PC-3 (cell line): ENCODE data around the gene APOO. TPM values are rescaled to one million over a fixed set of nuclear protein-coding genes. Genes with fewer than 3 reads are reported as not detected.

Experiments
- ATAC-seq: fragments of 200-7000 bp; cut with Tn5 transposase; 2 replicates; pipeline ENCODE4 v1.9.1; 2020; ENCODE audit warnings: mild to moderate bottlenecking, moderate library complexity
- BruUV-seq: library from RNA; stranded (reverse); fragments of 400-500 nt; replicated peaks from 2 replicates; lab custom pipeline; 2021; lab: Mats Ljungman, UMichigan
- CTCF ChIA-PET: fragments of 300-600 bp; sonication (Branson Sonifier 250); formaldehyde crosslinking; loops from one replicate; lab custom pipeline; 2022; ENCODE audit warnings: antibody characterized with exemption; lab: Charles Lee
- POLR2A ChIA-PET: fragments of 300-600 bp; sonication (Branson Sonifier 250); formaldehyde crosslinking; loops from one replicate; lab custom pipeline; 2022; ENCODE audit warnings: antibody characterized with exemption; ENCODE audit not compliant: unreplicated experiment; lab: Charles Lee
- DNase-seq: peaks from one replicate; pipeline ENCODE4 v3.0.0-alpha.2; 2015
- H2AFZ ChIP-seq: fragments of 300-600 bp; sonication (generic); 2 replicates; pipeline ENCODE4 v1.6.0; 2016; ENCODE audit warnings: antibody characterized with exemption, low read length
- H3F3A ChIP-seq: fragments of 300-600 bp; sonication (generic); one replicate; pipeline ENCODE4 v1.6.0; 2017; ENCODE audit warnings: antibody characterized with exemption, low read length, control low read depth, mild to moderate bottlenecking; ENCODE audit not compliant: unreplicated experiment
- H3K27ac ChIP-seq: fragments of 300-600 bp; sonication (generic); 2 replicates; pipeline ENCODE4 v1.5.1; 2016; ENCODE audit warnings: mild to moderate bottlenecking, low read length
- H3K27me3 ChIP-seq: fragments of 300-600 bp; sonication (generic); 2 replicates; pipeline ENCODE4 v1.6.1; 2016; ENCODE audit warnings: low read length, mixed read lengths
- H3K36me3 ChIP-seq: fragments of 300-600 bp; sonication (generic); 2 replicates; pipeline ENCODE4 v1.6.1; 2016; ENCODE audit warnings: low read depth, mixed run types, low read length, mixed read lengths
- H3K4me1 ChIP-seq: fragments of 300-600 bp; sonication (generic); 2 replicates; pipeline ENCODE4 v1.5.1; 2016; ENCODE audit warnings: low read length; ENCODE audit not compliant: insufficient read depth
- H3K4me2 ChIP-seq: fragments of 300-600 bp; sonication (generic); 2 replicates; pipeline ENCODE4 v1.6.0; 2016; ENCODE audit warnings: low read length
- H3K4me3 ChIP-seq: fragments of 300-600 bp; sonication (generic); 2 replicates; pipeline ENCODE4 v1.5.1; 2016; ENCODE audit warnings: mild to moderate bottlenecking, low read length, mixed read lengths
- H3K79me2 ChIP-seq: fragments of 300-600 bp; sonication (generic); 2 replicates; pipeline ENCODE4 v1.6.1; 2017; ENCODE audit warnings: low read length, mixed read lengths
- H3K9ac ChIP-seq: fragments of 300-600 bp; sonication (generic); 2 replicates; pipeline ENCODE4 v1.6.0; 2016; ENCODE audit warnings: mild to moderate bottlenecking, low read length
- H3K9me2 ChIP-seq: fragments of 300-600 bp; sonication (generic); replicated peaks from 2 replicates; pipeline ENCODE4 v1.6.1; 2016; ENCODE audit warnings: mixed run types, low read length, mixed read lengths
- H3K9me3 ChIP-seq: fragments of 300-600 bp; sonication (generic); 2 replicates; pipeline ENCODE4 v1.6.1; 2016; ENCODE audit warnings: low read length, mixed read lengths
- H4K20me1 ChIP-seq: fragments of 300-600 bp; sonication (generic); 2 replicates; pipeline ENCODE4 v1.6.1; 2016; ENCODE audit warnings: low read length, mixed read lengths
- EZH2 ChIP-seq: fragments of 300-600 bp; sonication (generic); IDR thresholded peaks from one replicate; pipeline ENCODE4 v1.6.1; 2017; ENCODE audit warnings: antibody characterized with exemption, mild to moderate bottlenecking, low read length; ENCODE audit not compliant: unreplicated experiment
- EZH2phosphoT487 ChIP-seq: fragments of 300-600 bp; sonication (generic); IDR thresholded peaks from 2 replicates; pipeline ENCODE4 v1.6.1; 2018; ENCODE audit warnings: mild to moderate bottlenecking, antibody characterized with exemption, low read length, borderline replicate concordance
- intact Hi-C: fragments of 100-400 bp; cut with micrococcal nuclease; formaldehyde crosslinking; loops from 2 replicates; pipeline ENCODE4 v1.9.0; 2023
- total RNA-seq: library from RNA; depleted of rRNA; stranded (reverse); fragments of >200 nt; gene quantifications from 2 replicates; pipeline ENCODE4 v1.2.3, GENCODE V29; 2014
- TF ChIP-seq, protein P1 (sequence below): fragments of 300-600 bp; sonication (generic); conservative IDR thresholded peaks from 2 replicates; pipeline ENCODE4 v1.5.1; 2017; ENCODE audit warnings: antibody characterized with exemption, low read depth, mild to moderate bottlenecking, low read length

Gene APOO
- total RNA-seq, 1 experiment from 2014 or later, result 34.0 TPM

DNA sequence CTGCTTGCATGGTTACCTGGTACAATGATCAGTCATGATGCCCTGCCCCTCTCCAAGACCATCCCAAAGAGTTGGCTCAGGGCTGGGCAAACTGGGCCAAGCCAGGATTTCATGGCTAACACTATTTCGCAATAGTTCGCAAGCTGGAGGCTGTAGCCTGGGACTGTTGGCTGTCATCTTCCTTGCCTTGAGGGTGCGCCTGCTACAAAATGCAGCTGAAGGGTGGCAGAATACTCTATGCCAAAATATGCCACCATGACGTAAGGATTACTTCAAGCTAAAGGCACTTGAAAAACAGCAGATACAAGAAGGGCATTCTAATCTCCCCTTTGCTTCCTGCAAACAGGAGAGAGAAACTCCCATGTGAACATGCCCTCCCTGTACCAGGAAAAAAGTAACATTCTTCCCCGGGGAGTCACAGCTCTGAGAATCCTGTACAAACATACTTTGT, 103.8 kb downstream of the APOO start:
- H3K27ac ChIP-seq, result peak overlapping the region; percentile 97
- H3K9ac ChIP-seq, result peak overlapping the region; percentile 84
- no TSS peak for BruUV-seq
- intact Hi-C loops, result no loop called here
- peaks cover 8% of the 10 kb centered on the region for H3F3A ChIP-seq
- no peaks in the 10 kb centered on the region for H3K79me2 ChIP-seq
- ATAC-seq (peak; percentile 52), DNase-seq (peak; percentile 83)
- H3K4me3 ChIP-seq, result peak overlapping the region; percentile 17
- no peaks in the 10 kb centered on the region for H3K9me2 ChIP-seq
- ChIA-PET POLR2A (interaction anchor here (0.9 kb wide), 1 partner anchor 61 kb away, joined by 3 read pairs; the partner anchor contains the start of gene ACOT9), CTCF (no interaction called here)
- peak overlapping the region; percentile 71 for H3K4me2 ChIP-seq
- peaks cover 46% of the 10 kb centered on the region for H3K4me1 ChIP-seq
- H3K36me3 ChIP-seq, result no peaks in the 10 kb centered on the region
- no peaks in the 10 kb centered on the region for H3K27me3 ChIP-seq
- no peak overlapping the region for H2AFZ ChIP-seq
- TF ChIP-seq, protein P1, sequence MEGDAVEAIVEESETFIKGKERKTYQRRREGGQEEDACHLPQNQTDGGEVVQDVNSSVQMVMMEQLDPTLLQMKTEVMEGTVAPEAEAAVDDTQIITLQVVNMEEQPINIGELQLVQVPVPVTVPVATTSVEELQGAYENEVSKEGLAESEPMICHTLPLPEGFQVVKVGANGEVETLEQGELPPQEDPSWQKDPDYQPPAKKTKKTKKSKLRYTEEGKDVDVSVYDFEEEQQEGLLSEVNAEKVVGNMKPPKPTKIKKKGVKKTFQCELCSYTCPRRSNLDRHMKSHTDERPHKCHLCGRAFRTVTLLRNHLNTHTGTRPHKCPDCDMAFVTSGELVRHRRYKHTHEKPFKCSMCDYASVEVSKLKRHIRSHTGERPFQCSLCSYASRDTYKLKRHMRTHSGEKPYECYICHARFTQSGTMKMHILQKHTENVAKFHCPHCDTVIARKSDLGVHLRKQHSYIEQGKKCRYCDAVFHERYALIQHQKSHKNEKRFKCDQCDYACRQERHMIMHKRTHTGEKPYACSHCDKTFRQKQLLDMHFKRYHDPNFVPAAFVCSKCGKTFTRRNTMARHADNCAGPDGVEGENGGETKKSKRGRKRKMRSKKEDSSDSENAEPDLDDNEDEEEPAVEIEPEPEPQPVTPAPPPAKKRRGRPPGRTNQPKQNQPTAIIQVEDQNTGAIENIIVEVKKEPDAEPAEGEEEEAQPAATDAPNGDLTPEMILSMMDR, result no peak
- TF ChIP-seq EZH2phosphoT487 (no peak), EZH2 (no peak)
- no peaks in the 10 kb centered on the region for H3K9me3 ChIP-seq
- H4K20me1 ChIP-seq, result no peaks in the 10 kb centered on the region

DNA sequence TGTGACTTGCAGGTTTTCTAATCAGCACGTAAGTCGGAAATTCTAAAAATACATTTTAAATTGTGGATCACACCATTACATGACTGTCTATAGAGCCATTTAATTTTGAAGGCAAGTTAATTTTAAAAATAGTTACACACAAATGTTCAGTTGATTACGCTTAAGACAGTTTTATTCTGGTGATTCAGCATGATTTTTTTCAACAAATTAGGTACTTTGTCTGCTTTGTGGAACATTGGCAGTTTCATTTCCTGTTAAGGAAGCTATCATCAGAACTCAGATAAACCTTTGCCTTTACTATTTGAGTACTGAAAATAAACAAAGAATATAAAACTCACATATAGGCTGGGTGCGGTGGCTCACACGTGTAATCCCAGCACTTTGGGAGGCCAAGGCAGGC, 105.3 kb downstream of the APOO start:
- no peaks in the 10 kb centered on the region for H4K20me1 ChIP-seq
- H3K27me3 ChIP-seq, result no peaks in the 10 kb centered on the region
- H2AFZ ChIP-seq, result no peak overlapping the region
- POLR2A ChIA-PET, result no interaction called here
- H3K9me3 ChIP-seq, result no peaks in the 10 kb centered on the region
- no TSS peak for BruUV-seq
- ATAC-seq, result no peak
- no peaks in the 10 kb centered on the region for H3K79me2 ChIP-seq
- no peak overlapping the region for H3K9ac ChIP-seq
- TF ChIP-seq, protein P1, result no peak
- TF ChIP-seq EZH2phosphoT487, result no peak
- no peak for TF ChIP-seq EZH2
- DNase-seq, result no peak
- no peak overlapping the region for H3K27ac ChIP-seq
- no peaks in the 10 kb centered on the region for H3K9me2 ChIP-seq
- intact Hi-C loops, result no loop called here
- peaks cover 8% of the 10 kb centered on the region for H3F3A ChIP-seq
- no peak overlapping the region for H3K4me3 ChIP-seq
- H3K36me3 ChIP-seq, result no peaks in the 10 kb centered on the region
- no peak overlapping the region for H3K4me2 ChIP-seq
- CTCF ChIA-PET, result no interaction called here
- H3K4me1 ChIP-seq, result peaks cover 51% of the 10 kb centered on the region

DNA sequence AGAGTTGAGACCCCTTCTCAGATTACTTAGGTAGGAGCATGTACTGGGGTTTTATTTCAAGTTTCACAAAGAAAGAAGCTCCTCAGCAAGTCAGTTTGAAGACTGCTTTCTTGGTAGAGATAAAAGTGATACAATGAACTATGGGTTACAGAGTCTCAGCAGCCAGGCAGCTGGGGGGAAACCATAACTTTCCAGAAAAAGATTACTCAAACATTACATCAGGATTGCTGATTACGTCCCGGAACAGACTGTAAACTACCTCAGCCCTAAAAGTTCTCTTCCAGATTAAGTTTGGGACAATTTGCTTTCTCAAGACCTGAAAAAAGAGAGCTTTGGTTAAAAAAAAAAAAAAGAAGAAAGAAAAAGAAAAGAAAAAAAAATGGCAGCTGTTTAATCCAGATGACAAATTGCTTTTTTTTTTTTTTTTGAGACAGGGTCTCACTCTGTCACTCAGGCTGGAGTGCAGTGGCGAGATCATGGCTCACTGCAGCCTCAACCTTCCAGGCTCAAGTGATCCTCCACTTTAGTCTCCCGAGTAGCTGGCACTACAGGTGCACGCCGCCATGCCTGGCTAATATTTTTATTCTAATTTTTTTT, 108.2 kb downstream of the APOO start:
- no peaks in the 10 kb centered on the region for H3K36me3 ChIP-seq
- no peak for ATAC-seq
- TF ChIP-seq EZH2 (no peak), EZH2phosphoT487 (no peak)

More for the DNA sequence above, 108.2 kb downstream of the APOO start:
- Histone ChIP-seq H3K4me2 (no peak overlapping the region), H3K9ac (no peak overlapping the region), H3K27ac (no peak overlapping the region), H3K27me3 (no peaks in the 10 kb centered on the region), H3K4me3 (no peak overlapping the region), H4K20me1 (no peaks in the 10 kb centered on the region), H3K9me2 (no peaks in the 10 kb centered on the region), H3K9me3 (no peaks in the 10 kb centered on the region), H3K4me1 (peaks cover 41% of the 10 kb centered on the region), H2AFZ (no peak overlapping the region), H3K79me2 (no peaks in the 10 kb centered on the region), H3F3A (peaks cover 5% of the 10 kb centered on the region)
- ChIA-PET CTCF (no interaction called here), POLR2A (interaction anchor here (0.6 kb wide), 1 partner anchor 18 kb away, joined by 6 read pairs; no protein-coding TSS in a partner anchor)
- DNase-seq, result no peak
- intact Hi-C loops, result no loop called here
- no TSS peak for BruUV-seq
